A673 (cell line): ENCODE measurements around the gene RSRP1.
"Not testable (repeated sequence)": the region's sequence is repeated elsewhere in the genome, so short reads cannot be mapped to it uniquely, and the experiment has no call there.

Experiments
- CTCF ChIP-seq: fragments of 300-800, 200-600 bp; sonication (generic); conservative IDR thresholded peaks from 2 replicates; pipeline ENCODE4 v1.5.1; 2017; ENCODE audit warnings: low read depth, mild to moderate bottlenecking, antibody characterized with exemption, low read length, moderate library complexity, mixed read lengths
- EZH2 ChIP-seq: fragments of 200-600 bp; sonication (generic); IDR thresholded peaks from 2 replicates; pipeline ENCODE4 v1.6.1; 2017; ENCODE audit warnings: borderline replicate concordance, low read depth, mild to moderate bottlenecking, mixed read lengths, antibody characterized with exemption, low read length; ENCODE audit not compliant: poor library complexity, severe bottlenecking

DNA sequence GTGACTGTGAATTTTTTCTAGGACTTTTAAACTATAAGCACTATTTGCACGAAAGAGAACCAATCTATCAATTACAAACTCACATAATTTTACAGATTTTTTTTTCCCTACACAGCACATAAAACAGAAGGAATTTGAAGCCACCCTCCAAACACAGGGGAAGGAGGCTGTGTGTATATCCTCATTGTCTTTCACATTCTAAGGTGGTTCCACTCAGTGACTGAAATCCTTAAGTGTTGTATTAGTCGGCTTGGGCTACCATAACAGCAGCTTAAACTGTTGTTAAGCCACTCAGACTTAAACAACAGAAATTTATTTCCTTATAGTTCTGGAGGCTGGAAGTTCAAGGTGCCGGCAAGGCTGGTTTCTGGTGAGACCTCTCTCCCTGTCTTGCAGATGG, 13.1 kb upstream of the RSRP1 start:
- not testable (repeated sequence) for TF ChIP-seq CTCF, EZH2
